ENCODE data around the gene NALCN.

DNA sequence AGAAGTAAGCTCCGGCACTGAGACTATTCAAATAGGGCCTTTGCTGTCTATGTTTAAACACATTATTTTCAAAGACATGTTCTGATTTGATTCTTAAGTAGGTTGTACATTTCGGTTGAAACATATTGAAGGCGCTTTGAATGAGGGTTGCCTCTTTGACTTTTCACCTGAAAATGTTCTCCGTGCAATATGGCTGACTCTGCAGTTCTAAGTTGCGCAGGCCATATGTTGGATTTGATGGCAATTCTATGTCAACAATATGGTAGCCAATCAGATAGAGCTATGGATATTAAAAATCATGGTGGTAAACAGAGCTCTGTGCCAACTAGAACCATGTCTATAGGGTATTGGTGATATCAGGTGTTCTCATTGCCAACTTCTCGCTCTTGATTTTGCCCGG is 307.3 kb downstream of the NALCN start:
- TF ChIP-seq, protein P1, sequence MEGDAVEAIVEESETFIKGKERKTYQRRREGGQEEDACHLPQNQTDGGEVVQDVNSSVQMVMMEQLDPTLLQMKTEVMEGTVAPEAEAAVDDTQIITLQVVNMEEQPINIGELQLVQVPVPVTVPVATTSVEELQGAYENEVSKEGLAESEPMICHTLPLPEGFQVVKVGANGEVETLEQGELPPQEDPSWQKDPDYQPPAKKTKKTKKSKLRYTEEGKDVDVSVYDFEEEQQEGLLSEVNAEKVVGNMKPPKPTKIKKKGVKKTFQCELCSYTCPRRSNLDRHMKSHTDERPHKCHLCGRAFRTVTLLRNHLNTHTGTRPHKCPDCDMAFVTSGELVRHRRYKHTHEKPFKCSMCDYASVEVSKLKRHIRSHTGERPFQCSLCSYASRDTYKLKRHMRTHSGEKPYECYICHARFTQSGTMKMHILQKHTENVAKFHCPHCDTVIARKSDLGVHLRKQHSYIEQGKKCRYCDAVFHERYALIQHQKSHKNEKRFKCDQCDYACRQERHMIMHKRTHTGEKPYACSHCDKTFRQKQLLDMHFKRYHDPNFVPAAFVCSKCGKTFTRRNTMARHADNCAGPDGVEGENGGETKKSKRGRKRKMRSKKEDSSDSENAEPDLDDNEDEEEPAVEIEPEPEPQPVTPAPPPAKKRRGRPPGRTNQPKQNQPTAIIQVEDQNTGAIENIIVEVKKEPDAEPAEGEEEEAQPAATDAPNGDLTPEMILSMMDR (IDR thresholded peaks at IDR 0.05): no peak
- no peak for TF ChIP-seq POLR2A (IDR thresholded peaks at IDR 0.05)

All from uterus (tissue), 2 donors.